GM12873 (cell line): ENCODE measurements around the gene RAB11FIP3.
A peak's percentile ranks its signal among the peaks of the same experiment; 100 is the strongest.

Source experiments
- CTCF ChIP-seq: IDR thresholded peaks from 2 replicates; pipeline ENCODE4 v1.5.1; 2012; ENCODE audit warnings: low read depth, mild to moderate bottlenecking, moderate library complexity, low read length, control low read depth; ENCODE audit not compliant: insufficient read depth; ENCODE audit errors: missing control alignments

The RAB11FIP3 gene

GRCh38 chr16:495127-495748 is 69.8 kb downstream of the RAB11FIP3 start:
- TF ChIP-seq CTCF = peak; percentile 65

- TF ChIP-seq CTCF = no peak
Measured at GRCh38 chr16:496097-496886, 70.8 kb downstream of the RAB11FIP3 start.

GRCh38 chr16:497258-497657 is 71.8 kb downstream of the RAB11FIP3 start:
- no peak for TF ChIP-seq CTCF

GRCh38 chr16:499924-500323 is 74.5 kb downstream of the RAB11FIP3 start:
- no peak for TF ChIP-seq CTCF

- TF ChIP-seq CTCF = no peak
Measured at GRCh38 chr16:500709-501108, 75.3 kb downstream of the RAB11FIP3 start.

- TF ChIP-seq CTCF = no peak
Measured at GRCh38 chr16:502179-502943, 76.9 kb downstream of the RAB11FIP3 start.

GRCh38 chr16:503150-504071 is 78.0 kb downstream of the RAB11FIP3 start:
- TF ChIP-seq CTCF = no peak
